ENCODE results near the gene APEX1. TPM values are rescaled to one million over a fixed set of nuclear protein-coding genes. Genes with fewer than 3 reads are reported as not detected.

Gene APEX1
- total RNA-seq, 1 experiment from 2014 or later, result 340 TPM

DNA sequence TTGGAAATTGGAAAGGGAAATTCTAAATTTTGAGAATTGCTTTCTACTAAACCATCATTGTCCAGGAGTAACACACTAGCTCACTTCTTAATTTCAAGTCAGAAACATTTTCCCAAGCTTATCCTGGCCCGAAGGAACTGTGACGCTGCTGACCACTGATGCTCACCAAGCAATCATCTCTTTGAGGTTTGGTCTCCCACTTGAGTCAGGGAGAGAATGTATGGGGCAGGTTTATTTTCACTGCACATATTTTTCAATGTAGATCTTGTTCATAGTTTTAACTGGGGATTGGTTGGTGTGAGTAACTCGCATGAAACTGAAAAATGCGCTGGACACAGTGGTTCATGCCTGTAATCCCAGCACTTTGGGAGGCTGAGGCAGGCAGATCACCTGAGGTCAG is 37.5 kb downstream of the APEX1 start:
- Histone ChIP-seq H3T11ph (ENCODE audit: low read length) (no peak overlapping the region), H3K27ac (ENCODE audit: insufficient read length, low read depth, low read length) (no peak overlapping the region), H3K4ac (ENCODE audit: low read depth, low read length) (no peak overlapping the region), H4K20me1 (ENCODE audit: control insufficient read depth, insufficient read depth, insufficient read length) (no peaks in the 10 kb centered on the region), H3K14ac (ENCODE audit: insufficient read depth, low read length) (no peak overlapping the region), H3K23ac (ENCODE audit: insufficient read length, low read depth, low read length) (no peak overlapping the region), H2BK20ac (ENCODE audit: low read depth, low read length, poor library complexity, severe bottlenecking) (no peak overlapping the region), H2AK5ac (ENCODE audit: insufficient read length, low read length) (no peak overlapping the region), H2BK120ac (ENCODE audit: low read depth, low read length, poor library complexity, severe bottlenecking) (no peak overlapping the region), H2BK12ac (ENCODE audit: insufficient read length, low read depth, low read length) (no peak overlapping the region), H3K79me1 (ENCODE audit: insufficient read depth, low read depth, low read length, poor library complexity, severe bottlenecking) (no peaks in the 10 kb centered on the region), H3K23me2 (ENCODE audit: insufficient read length, low read depth, low read length, poor library complexity, severe bottlenecking) (no peaks in the 10 kb centered on the region), H3K9me3 (ENCODE audit: control insufficient read depth, low read depth, low read length) (no peaks in the 10 kb centered on the region), H4K91ac (ENCODE audit: insufficient read length, low read depth, low read length) (no peak overlapping the region), H3K9ac (ENCODE audit: extremely low read depth, insufficient read length, low read length) (no peak overlapping the region), H2AFZ (ENCODE audit: low read length) (no peak overlapping the region), H3K18ac (ENCODE audit: insufficient read length, low read depth, low read length) (no peak overlapping the region), H3K56ac (ENCODE audit: insufficient read length, low read depth, low read length) (no peak overlapping the region), H3K79me2 (ENCODE audit: insufficient read depth, low read length) (no peaks in the 10 kb centered on the region), H4K5ac (ENCODE audit: insufficient read length, low read depth, low read length) (no peak overlapping the region), H4K8ac (replicated peaks; ENCODE audit: insufficient read length, low read depth, low read length) (no peak overlapping the region), H3K4me1 (ENCODE audit: insufficient read depth, low read length) (no peaks in the 10 kb centered on the region; the same call in 1 of the 2 replicates), H3K4me2 (ENCODE audit: insufficient read depth, insufficient read length, low read length) (no peak overlapping the region), H3K27me3 (ENCODE audit: insufficient read depth, low read length) (no peaks in the 10 kb centered on the region), H2BK5ac (ENCODE audit: insufficient read length, low read length) (no peak overlapping the region), H2BK15ac (ENCODE audit: low read depth, low read length) (no peak overlapping the region)
- WGBS (ENCODE audit: extremely low coverage, insufficient read length, low lambda C conversion rate), result no CpG with 5 or more reads among the region's 4 CpGs
- H3K36me3 Mint-ChIP-seq (ENCODE audit: insufficient read depth in 1 of 3, low read depth in 3 of 3), result peaks cover 0 to 4% (median 0%) of the 10 kb centered on the region in 3 experiments; a peak in 2 of 7 replicates
- no peak overlapping the region for H3K4me3 Mint-ChIP-seq
- peaks cover 0 to 3% of the 10 kb centered on the region in 2 experiments; a peak in 3 of 5 replicates for H3K9me3 Mint-ChIP-seq
- TF ChIP-seq, protein P1, sequence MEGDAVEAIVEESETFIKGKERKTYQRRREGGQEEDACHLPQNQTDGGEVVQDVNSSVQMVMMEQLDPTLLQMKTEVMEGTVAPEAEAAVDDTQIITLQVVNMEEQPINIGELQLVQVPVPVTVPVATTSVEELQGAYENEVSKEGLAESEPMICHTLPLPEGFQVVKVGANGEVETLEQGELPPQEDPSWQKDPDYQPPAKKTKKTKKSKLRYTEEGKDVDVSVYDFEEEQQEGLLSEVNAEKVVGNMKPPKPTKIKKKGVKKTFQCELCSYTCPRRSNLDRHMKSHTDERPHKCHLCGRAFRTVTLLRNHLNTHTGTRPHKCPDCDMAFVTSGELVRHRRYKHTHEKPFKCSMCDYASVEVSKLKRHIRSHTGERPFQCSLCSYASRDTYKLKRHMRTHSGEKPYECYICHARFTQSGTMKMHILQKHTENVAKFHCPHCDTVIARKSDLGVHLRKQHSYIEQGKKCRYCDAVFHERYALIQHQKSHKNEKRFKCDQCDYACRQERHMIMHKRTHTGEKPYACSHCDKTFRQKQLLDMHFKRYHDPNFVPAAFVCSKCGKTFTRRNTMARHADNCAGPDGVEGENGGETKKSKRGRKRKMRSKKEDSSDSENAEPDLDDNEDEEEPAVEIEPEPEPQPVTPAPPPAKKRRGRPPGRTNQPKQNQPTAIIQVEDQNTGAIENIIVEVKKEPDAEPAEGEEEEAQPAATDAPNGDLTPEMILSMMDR (conservative IDR thresholded peaks at IDR 0.05), result no peak
- peaks cover 31 to 32% of the 10 kb centered on the region in 2 experiments for H3K4me1 Mint-ChIP-seq
- H3K27me3 Mint-ChIP-seq (ENCODE audit: low read depth), result peaks cover 3% of the 10 kb centered on the region
- no peak for DNase-seq
- no peak overlapping the region for H3K27ac Mint-ChIP-seq

Measured in H9 (cell line).